Measurements from ENCODE around the gene FOXO1.

The FOXO1 gene

GRCh38 chr13:40559915-40560314 lies 106.5 kb downstream of the FOXO1 start:
- H3K27ac ChIP-seq, result no peak overlapping the region
- DNase-seq (ENCODE audit: low read depth, low spot score), result no peak

- DNase-seq (ENCODE audit: low read depth, low spot score), result no peak
- H3K27ac ChIP-seq, result no peak overlapping the region
Observed at GRCh38 chr13:40558656-40559055, 107.8 kb downstream of the FOXO1 start.

- DNase-seq (ENCODE audit: low read depth, low spot score), result no peak
- H3K27ac ChIP-seq, result no peak overlapping the region
Observed at GRCh38 chr13:40556453-40556852, 110.0 kb downstream of the FOXO1 start.

GRCh38 chr13:40553356-40553755 lies 113.1 kb downstream of the FOXO1 start:
- H3K27ac ChIP-seq, result no peak overlapping the region
- no peak for DNase-seq (ENCODE audit: low read depth, low spot score)

- no peak for DNase-seq (ENCODE audit: low read depth, low spot score)
Observed at GRCh38 chr13:40552895-40553294, 113.5 kb downstream of the FOXO1 start.

GRCh38 chr13:40550130-40550529 lies 116.3 kb downstream of the FOXO1 start:
- no peak for DNase-seq (ENCODE audit: low read depth, low spot score)
- no peak overlapping the region for H3K27ac ChIP-seq

More at GRCh38 chr13:40552895-40553294, 113.5 kb downstream of the FOXO1 start:
- no peak overlapping the region for H3K27ac ChIP-seq

- H3K27ac ChIP-seq, result no peak overlapping the region
- DNase-seq (ENCODE audit: low read depth, low spot score), result no peak
Observed at GRCh38 chr13:40549500-40550094, 116.8 kb downstream of the FOXO1 start.

GRCh38 chr13:40547591-40548315 lies 118.7 kb downstream of the FOXO1 start:
- no peak overlapping the region for H3K27ac ChIP-seq
- no peak for DNase-seq (ENCODE audit: low read depth, low spot score)

GRCh38 chr13:40546047-40546446 lies 120.4 kb downstream of the FOXO1 start:
- H3K27ac ChIP-seq, result no peak overlapping the region
- DNase-seq (ENCODE audit: low read depth, low spot score), result no peak

GRCh38 chr13:40540328-40541044 lies 126.0 kb downstream of the FOXO1 start:
- H3K27ac ChIP-seq, result peak overlapping the region; percentile 43
- DNase-seq (ENCODE audit: low read depth, low spot score), result no peak

- no peak for DNase-seq (ENCODE audit: low read depth, low spot score)
- peak overlapping the region; percentile 43 for H3K27ac ChIP-seq
Observed at GRCh38 chr13:40539576-40540327, 126.7 kb downstream of the FOXO1 start.

- no peak for DNase-seq (ENCODE audit: low read depth, low spot score)
- peak overlapping the region; percentile 44 for H3K27ac ChIP-seq
Observed at GRCh38 chr13:40537146-40537895, 129.1 kb downstream of the FOXO1 start.

GRCh38 chr13:40536443-40537113 lies 129.9 kb downstream of the FOXO1 start:
- DNase-seq (ENCODE audit: low read depth, low spot score), result peak; percentile 52
- peak overlapping the region; percentile 44 for H3K27ac ChIP-seq

- H3K27ac ChIP-seq, result no peak overlapping the region
- no peak for DNase-seq (ENCODE audit: low read depth, low spot score)
Observed at GRCh38 chr13:40535345-40535836, 131.1 kb downstream of the FOXO1 start.

- H3K27ac ChIP-seq, result no peak overlapping the region
- DNase-seq (ENCODE audit: low read depth, low spot score), result no peak
Observed at GRCh38 chr13:40534456-40534855, 132.0 kb downstream of the FOXO1 start.

- H3K27ac ChIP-seq, result no peak overlapping the region
- DNase-seq (ENCODE audit: low read depth, low spot score), result no peak
Observed at GRCh38 chr13:40533072-40533471, 133.4 kb downstream of the FOXO1 start.

- H3K27ac ChIP-seq, result no peak overlapping the region
Observed at GRCh38 chr13:40530961-40531360, 135.5 kb downstream of the FOXO1 start.

GRCh38 chr13:40528881-40529280 lies 137.6 kb downstream of the FOXO1 start:
- H3K27ac ChIP-seq, result no peak overlapping the region
- no peak for DNase-seq (ENCODE audit: low read depth, low spot score)

More at GRCh38 chr13:40530961-40531360, 135.5 kb downstream of the FOXO1 start:
- DNase-seq (ENCODE audit: low read depth, low spot score), result no peak

GRCh38 chr13:40527914-40528313 lies 138.5 kb downstream of the FOXO1 start:
- no peak overlapping the region for H3K27ac ChIP-seq
- DNase-seq (ENCODE audit: low read depth, low spot score), result no peak

Data from epithelial cell of prostate (primary cell).